ENCODE data around the gene NRTN.

DNA sequence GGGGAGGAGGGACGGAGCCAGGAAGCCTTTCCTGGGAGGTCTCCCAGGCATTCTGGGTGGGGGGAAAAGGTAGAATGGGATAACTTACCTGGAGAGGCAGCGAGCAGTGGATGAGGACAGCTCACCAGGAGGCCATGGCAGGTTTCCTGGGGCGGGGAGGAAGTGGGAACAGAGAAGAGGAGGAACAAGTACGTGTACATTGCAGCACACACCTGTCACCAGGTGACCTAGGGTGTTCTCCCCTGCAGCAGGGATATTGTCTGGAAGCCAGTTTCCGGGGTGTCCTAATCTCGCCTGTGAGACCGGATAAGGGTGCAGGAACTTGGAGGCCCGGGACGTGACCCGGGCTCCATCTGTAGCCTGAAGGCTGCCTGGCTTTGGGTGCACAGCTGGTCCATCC lies 46.4 kb downstream of the NRTN start, which contains the start of gene FUT3:
- TF ChIP-seq, protein P1, sequence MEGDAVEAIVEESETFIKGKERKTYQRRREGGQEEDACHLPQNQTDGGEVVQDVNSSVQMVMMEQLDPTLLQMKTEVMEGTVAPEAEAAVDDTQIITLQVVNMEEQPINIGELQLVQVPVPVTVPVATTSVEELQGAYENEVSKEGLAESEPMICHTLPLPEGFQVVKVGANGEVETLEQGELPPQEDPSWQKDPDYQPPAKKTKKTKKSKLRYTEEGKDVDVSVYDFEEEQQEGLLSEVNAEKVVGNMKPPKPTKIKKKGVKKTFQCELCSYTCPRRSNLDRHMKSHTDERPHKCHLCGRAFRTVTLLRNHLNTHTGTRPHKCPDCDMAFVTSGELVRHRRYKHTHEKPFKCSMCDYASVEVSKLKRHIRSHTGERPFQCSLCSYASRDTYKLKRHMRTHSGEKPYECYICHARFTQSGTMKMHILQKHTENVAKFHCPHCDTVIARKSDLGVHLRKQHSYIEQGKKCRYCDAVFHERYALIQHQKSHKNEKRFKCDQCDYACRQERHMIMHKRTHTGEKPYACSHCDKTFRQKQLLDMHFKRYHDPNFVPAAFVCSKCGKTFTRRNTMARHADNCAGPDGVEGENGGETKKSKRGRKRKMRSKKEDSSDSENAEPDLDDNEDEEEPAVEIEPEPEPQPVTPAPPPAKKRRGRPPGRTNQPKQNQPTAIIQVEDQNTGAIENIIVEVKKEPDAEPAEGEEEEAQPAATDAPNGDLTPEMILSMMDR (IDR thresholded peaks at IDR 0.05), result no peak
- TF ChIP-seq POLR2A (IDR thresholded peaks at IDR 0.05), result no peak

Data from adrenal gland (tissue), 5 donors.